Activated T-cell treated with anti-CD3 and anti-CD28 coated beads for 48 hours (primary cell): Measurements from ENCODE around the gene RAI1.

Experiments used
- DNase-seq: peaks from one replicate; pipeline ENCODE4 v3.0.0-alpha.2; 2020; ENCODE audit warnings: low read depth

The RAI1 gene

GRCh38 chr17:17719199-17719940 is 38.1 kb downstream of the RAI1 start:
- DNase-seq: no peak

GRCh38 chr17:17719966-17720543 is 38.8 kb downstream of the RAI1 start:
- DNase-seq: no peak

- DNase-seq: no peak
Observed at GRCh38 chr17:17721140-17721668, 39.9 kb downstream of the RAI1 start.

GRCh38 chr17:17722081-17722905 is 41.0 kb downstream of the RAI1 start:
- DNase-seq: no peak

GRCh38 chr17:17722906-17723353 is 41.7 kb downstream of the RAI1 start:
- DNase-seq: no peak

- no peak for DNase-seq
Observed at GRCh38 chr17:17723354-17724261, 42.4 kb downstream of the RAI1 start.

GRCh38 chr17:17724307-17725010 is 43.2 kb downstream of the RAI1 start:
- DNase-seq: no peak

GRCh38 chr17:17725011-17725751 is 43.9 kb downstream of the RAI1 start:
- no peak for DNase-seq

- DNase-seq: no peak
Observed at GRCh38 chr17:17725752-17726457, 44.6 kb downstream of the RAI1 start.

- no peak for DNase-seq
Observed at GRCh38 chr17:17726458-17727060, 45.3 kb downstream of the RAI1 start.

- DNase-seq: no peak
Observed at GRCh38 chr17:17727111-17727659, 45.9 kb downstream of the RAI1 start.

GRCh38 chr17:17728146-17728545 is 46.9 kb downstream of the RAI1 start:
- DNase-seq: no peak

GRCh38 chr17:17728550-17729251 is 47.4 kb downstream of the RAI1 start:
- DNase-seq: no peak

- no peak for DNase-seq
Observed at GRCh38 chr17:17729620-17730249, 48.5 kb downstream of the RAI1 start.

GRCh38 chr17:17730250-17730935 is 49.1 kb downstream of the RAI1 start:
- no peak for DNase-seq

- DNase-seq: no peak
Observed at GRCh38 chr17:17732444-17732843, 51.2 kb downstream of the RAI1 start.
